Activated naive CD8-positive, alpha-beta T cell treated with anti-CD3 and anti-CD28 coated beads for 36 hours (primary cell): ENCODE results near the gene MYCBPAP. TPM values are rescaled to one million over a fixed set of nuclear protein-coding genes. Genes with fewer than 3 reads are reported as not detected.

Experiments used
- DNase-seq: peaks from one replicate; pipeline ENCODE4 v3.0.0; 2021
- H3K27ac Mint-ChIP-seq: one replicate; pipeline ENCODE4 v1.8.0; 2022; ENCODE audit warnings: mild to moderate bottlenecking, moderate library complexity, mixed read lengths
- H3K27me3 Mint-ChIP-seq: one replicate; pipeline ENCODE4 v1.8.0; 2022; ENCODE audit warnings: mild to moderate bottlenecking, mixed read lengths
- H3K36me3 Mint-ChIP-seq: one replicate; pipeline ENCODE4 v1.8.0; 2021; ENCODE audit warnings: mild to moderate bottlenecking, mixed read lengths
- H3K4me1 Mint-ChIP-seq: one replicate; pipeline ENCODE4 v1.8.0; 2021; ENCODE audit warnings: mixed read lengths
- H3K4me3 Mint-ChIP-seq: one replicate; pipeline ENCODE4 v1.8.0; 2022; ENCODE audit warnings: mild to moderate bottlenecking, moderate library complexity, mixed read lengths
- H3K9me3 Mint-ChIP-seq: one replicate; pipeline ENCODE4 v1.8.0; 2022; ENCODE audit warnings: mixed read lengths
- total RNA-seq, 2 experiments: library from RNA; stranded (reverse); gene quantifications; one replicate each; pipeline ENCODE4 v1.2.3, GENCODE V29; 2021

MYCBPAP gene, protein sequence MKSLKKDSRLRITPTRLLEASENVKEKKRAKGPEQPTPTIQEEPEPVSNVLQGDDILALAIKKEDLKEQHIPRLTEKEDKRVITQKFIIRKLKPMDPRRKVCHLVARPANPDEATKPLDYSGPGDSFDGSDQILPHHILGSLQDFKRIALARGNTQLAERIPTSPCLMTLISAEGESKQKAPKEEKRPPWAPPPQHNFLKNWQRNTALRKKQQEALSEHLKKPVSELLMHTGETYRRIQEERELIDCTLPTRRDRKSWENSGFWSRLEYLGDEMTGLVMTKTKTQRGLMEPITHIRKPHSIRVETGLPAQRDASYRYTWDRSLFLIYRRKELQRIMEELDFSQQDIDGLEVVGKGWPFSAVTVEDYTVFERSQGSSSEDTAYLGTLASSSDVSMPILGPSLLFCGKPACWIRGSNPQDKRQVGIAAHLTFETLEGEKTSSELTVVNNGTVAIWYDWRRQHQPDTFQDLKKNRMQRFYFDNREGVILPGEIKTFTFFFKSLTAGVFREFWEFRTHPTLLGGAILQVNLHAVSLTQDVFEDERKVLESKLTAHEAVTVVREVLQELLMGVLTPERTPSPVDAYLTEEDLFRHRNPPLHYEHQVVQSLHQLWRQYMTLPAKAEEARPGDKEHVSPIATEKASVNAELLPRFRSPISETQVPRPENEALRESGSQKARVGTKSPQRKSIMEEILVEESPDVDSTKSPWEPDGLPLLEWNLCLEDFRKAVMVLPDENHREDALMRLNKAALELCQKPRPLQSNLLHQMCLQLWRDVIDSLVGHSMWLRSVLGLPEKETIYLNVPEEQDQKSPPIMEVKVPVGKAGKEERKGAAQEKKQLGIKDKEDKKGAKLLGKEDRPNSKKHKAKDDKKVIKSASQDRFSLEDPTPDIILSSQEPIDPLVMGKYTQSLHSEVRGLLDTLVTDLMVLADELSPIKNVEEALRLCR
- 1 to 10 TPM in 1 of 2 experiments, under 1 TPM in 1; 0.56 to 1.1 TPM for total RNA-seq

DNA sequence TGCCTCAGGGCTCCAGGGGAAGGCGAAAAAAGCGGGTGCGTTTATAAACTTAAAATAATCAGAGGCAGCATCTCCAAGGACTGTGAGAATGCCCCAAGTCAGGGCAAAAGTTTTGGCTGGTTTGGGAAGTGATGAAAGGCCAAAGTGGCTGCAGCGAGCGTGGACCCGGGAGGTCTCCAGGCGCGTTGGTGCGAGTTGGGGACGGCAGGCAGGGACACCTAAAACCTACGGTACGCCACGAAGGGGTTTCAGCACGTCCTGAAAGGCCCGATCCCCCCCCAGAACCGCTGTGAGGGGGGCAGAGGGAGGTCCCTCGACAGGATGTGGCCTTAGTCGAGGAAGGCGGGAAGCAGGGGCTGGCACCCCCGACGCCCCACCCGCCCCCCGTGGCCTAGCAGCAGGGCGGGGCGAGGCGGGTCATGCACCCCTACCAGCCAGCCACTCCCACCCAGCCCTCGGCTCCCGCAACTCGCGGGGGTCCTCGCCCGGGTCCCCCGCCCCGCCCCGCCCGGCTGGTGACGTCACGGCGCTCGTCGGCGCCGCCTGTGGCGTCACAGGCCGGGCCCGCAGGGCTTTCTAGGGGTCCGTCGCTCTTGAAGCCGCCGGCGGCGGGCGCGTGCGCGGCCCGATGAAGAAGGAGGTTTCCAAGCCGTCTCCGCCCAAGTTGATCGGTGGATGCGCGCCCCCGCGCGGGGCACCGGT is at the start of gene MYCBPAP:
TSS of gene MYCBPAP (plus strand) at position 569 of the 702 bp plus-strand sequence. CDS start 236 bp downstream, outside the sequence.
- Mint-ChIP-seq H3K27ac (peak within 1 kb of the TSS; percentile 76), H3K36me3 (no peaks in the 10 kb centered on the region), H3K4me1 (peaks cover 35% of the 10 kb centered on the region), H3K9me3 (no peaks in the 10 kb centered on the region), H3K4me3 (peak within 1 kb of the TSS; percentile 85), H3K27me3 (no peaks in the 10 kb centered on the region)
- DNase-seq, result peak; percentile 83

DNA sequence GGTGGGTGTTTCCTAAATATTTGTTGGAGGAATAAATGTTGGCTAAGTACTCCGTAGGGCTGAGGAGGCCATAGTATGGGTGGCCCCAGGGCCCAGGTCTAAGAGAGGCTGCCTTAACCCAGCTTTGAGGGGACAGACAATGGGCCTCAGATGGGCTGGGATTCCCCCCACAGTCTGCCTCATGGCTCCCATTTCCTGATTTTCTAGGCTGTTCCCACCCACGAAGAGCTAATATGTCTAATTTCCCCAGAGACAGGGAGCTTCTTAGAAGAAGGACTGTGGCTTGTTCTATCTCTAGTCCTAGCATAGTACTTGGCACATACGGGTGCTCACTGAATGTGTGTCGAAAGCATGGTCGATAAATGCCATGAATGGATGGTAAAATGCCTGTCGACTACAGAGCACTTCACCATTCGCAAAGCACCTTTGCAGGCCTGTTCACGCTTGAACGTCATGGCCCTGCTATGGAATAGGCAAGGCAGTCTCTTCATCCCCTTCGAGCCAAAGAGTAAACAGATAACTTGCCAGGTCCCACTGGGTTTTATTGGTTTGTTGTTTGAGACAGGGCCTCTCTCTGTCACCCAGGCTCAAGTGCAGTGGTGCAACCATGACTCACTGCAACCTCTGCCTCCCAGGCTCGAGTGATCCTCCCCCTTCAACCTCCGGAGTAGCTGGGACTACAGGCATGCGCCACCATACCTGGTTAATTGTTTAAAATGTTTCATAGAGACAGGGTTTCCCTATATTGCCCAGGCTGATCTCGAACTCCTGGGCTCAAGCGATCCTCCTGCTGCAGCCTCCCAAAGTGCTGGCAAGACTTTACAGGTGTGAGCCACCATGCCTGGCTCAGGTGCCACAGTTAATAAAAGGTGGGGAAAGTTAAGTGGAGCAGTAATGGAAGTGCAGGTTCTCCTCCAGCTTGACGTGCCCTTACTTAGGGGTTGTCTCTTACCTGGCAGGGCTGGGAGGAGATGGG is 49.2 kb upstream of the MYCBPAP start:
- DNase-seq, result no peak
- Mint-ChIP-seq H3K4me3 (no peak overlapping the region), H3K4me1 (no peaks in the 10 kb centered on the region), H3K36me3 (no peaks in the 10 kb centered on the region), H3K9me3 (no peaks in the 10 kb centered on the region), H3K27ac (no peak overlapping the region), H3K27me3 (no peaks in the 10 kb centered on the region)

DNA sequence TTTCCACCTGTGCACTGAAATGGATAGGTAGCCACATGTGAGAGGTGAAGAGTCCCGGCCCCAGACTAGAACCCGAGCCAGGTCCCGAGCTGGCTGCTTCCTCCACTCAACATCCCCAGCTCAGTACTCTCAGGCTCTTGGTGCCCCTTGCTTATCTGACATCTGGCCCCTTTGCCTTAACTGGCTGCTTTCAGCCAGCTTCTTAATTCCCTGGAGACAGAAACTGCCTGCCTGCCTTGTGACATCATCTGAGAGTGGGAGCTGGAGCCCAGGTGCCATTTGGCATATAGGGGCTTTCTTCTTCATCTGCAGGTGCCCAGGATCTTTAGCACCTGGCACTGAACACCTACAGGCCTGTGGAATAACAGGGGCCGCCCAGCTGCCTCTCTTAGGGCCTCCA is 48.5 kb upstream of the MYCBPAP start:
- H3K36me3 Mint-ChIP-seq, result no peaks in the 10 kb centered on the region
- H3K27me3 Mint-ChIP-seq, result no peaks in the 10 kb centered on the region
- H3K4me1 Mint-ChIP-seq, result no peaks in the 10 kb centered on the region
- DNase-seq, result no peak
- no peaks in the 10 kb centered on the region for H3K9me3 Mint-ChIP-seq
- H3K27ac Mint-ChIP-seq, result no peak overlapping the region
- no peak overlapping the region for H3K4me3 Mint-ChIP-seq

DNA sequence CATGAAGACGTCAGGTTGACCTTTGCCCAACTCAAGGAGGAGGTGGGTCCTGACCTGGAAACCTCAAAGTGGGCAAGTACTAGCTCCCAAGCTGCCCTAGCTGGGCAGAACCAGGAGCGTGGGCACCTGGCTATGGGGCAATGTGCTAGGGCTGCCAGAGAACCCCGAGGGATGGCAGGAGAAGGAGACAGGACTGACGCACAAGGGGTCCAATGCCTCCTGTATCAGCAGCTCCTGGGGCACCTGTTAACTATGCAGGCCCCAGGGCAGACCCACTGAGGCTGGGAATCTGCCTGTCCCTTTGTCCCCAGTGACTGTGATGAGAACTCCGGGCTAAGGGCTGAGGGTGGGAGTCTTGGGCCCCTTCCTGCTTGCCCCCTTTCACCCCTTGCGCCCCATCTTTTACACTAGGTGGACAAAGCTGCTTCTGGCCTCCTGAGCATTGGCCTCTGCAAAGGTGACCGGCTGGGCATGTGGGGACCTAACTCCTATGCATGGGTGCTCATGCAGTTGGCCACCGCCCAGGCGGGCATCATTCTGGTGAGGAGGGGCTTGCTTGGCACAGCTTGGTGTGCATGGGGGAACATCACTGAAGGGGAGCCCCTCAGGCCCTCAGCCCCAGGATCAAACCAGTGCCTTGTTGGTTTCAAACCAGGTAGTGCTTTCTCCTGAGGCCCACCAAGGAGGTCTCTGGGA is 47.3 kb upstream of the MYCBPAP start:
- H3K36me3 Mint-ChIP-seq, result no peaks in the 10 kb centered on the region
- H3K27me3 Mint-ChIP-seq, result no peaks in the 10 kb centered on the region
- H3K4me3 Mint-ChIP-seq, result no peak overlapping the region
- DNase-seq, result no peak
- H3K27ac Mint-ChIP-seq, result no peak overlapping the region
- H3K4me1 Mint-ChIP-seq, result no peaks in the 10 kb centered on the region
- H3K9me3 Mint-ChIP-seq, result no peaks in the 10 kb centered on the region

DNA sequence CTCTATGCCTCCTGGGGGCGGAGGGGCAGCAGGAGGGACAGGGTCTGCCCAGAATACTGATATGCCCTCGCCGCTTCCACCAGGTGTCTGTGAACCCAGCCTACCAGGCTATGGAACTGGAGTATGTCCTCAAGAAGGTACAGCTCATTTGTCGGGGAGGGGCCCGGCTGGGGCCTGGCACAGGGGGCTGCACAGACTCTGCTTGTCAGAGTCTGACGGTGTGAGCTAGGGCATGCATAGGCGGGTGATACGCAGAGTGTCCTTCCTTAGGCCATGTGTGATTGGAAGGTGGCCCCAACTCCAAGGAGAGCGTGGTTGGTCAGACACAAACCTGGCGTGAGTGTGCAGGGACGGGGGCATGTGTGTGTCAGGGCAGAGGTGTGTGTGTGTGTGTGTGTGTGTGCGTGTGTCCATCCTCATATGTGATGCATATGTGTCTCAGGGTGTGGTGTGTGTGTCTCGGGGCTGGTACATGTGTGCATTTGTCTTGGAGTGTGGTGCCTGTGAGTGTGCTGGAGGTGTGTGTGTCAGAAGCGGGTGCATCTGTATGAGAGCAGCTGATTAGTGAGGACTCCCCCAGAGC is 46.6 kb upstream of the MYCBPAP start:
- Mint-ChIP-seq H3K36me3 (no peaks in the 10 kb centered on the region), H3K9me3 (no peaks in the 10 kb centered on the region), H3K4me3 (no peak overlapping the region), H3K27me3 (no peaks in the 10 kb centered on the region), H3K27ac (no peak overlapping the region), H3K4me1 (no peaks in the 10 kb centered on the region)
- no peak for DNase-seq

DNA sequence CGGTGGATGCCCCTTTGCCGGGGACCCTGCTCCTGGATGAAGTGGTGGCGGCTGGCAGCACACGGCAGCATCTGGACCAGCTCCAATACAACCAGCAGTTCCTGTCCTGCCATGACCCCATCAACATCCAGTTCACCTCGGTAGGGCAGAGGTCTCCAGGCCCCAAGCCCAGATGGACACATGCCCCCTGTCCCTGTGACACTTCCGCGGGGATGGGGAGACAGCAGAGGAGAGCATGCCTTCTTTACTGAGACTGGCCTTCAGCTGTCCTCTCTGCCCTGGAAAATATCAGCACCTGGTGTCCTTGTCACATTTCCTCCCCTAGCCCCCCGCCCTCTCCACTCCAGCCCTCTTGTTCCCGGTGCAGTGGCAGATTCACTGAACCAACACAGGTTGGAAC is 45.8 kb upstream of the MYCBPAP start:
- H3K36me3 Mint-ChIP-seq, result no peaks in the 10 kb centered on the region
- H3K27ac Mint-ChIP-seq, result no peak overlapping the region
- no peaks in the 10 kb centered on the region for H3K9me3 Mint-ChIP-seq
- no peak for DNase-seq
- no peaks in the 10 kb centered on the region for H3K4me1 Mint-ChIP-seq
- peaks cover 4% of the 10 kb centered on the region for H3K27me3 Mint-ChIP-seq
- H3K4me3 Mint-ChIP-seq, result no peak overlapping the region

DNA sequence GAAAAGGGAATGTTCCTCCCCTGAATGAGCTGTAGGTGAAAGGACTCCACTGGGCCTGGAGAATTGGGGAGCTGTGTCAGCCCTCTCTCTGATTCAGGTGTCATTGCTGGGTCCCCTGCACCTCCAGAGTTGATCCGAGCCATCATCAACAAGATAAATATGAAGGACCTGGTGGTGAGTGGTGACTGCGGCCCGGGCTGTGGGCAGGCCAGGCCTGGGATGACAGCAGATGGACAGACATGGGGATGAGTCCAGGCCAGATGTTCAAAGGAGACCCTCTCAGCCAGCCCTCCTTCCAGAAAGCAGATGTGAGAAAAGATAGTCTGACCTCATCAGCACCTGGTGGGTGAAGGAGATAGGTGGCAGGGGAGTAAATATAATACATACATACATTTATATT is 44.1 kb upstream of the MYCBPAP start:
- DNase-seq, result no peak
- H3K4me1 Mint-ChIP-seq, result no peaks in the 10 kb centered on the region
- no peak overlapping the region for H3K27ac Mint-ChIP-seq
- no peak overlapping the region for H3K4me3 Mint-ChIP-seq
- peaks cover 15% of the 10 kb centered on the region for H3K27me3 Mint-ChIP-seq
- H3K36me3 Mint-ChIP-seq, result no peaks in the 10 kb centered on the region
- H3K9me3 Mint-ChIP-seq, result no peaks in the 10 kb centered on the region

DNA sequence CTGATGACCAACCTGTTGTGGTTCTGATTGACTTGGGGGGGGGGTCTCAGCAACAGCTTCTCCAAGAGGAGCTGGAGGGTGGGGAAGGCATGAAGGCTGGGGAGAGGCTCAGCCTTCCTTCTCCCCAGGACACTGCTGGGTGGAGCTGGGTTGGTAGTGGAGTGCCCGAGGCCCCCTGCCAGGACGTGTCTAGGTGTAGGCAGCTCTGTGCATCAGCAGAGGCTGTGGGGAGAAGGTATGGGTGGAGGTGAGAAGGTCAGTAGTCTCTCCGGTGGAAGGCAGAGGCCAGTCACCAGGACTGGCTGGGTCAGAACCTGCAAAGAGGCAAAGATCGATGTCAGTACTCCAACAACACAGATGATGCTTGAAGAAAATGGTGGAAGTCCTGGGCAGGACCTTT is 43.5 kb upstream of the MYCBPAP start:
- H3K9me3 Mint-ChIP-seq, result no peaks in the 10 kb centered on the region
- H3K27me3 Mint-ChIP-seq, result peaks cover 21% of the 10 kb centered on the region
- no peak overlapping the region for H3K27ac Mint-ChIP-seq
- no peaks in the 10 kb centered on the region for H3K36me3 Mint-ChIP-seq
- H3K4me1 Mint-ChIP-seq, result no peaks in the 10 kb centered on the region
- no peak for DNase-seq
- H3K4me3 Mint-ChIP-seq, result no peak overlapping the region

DNA sequence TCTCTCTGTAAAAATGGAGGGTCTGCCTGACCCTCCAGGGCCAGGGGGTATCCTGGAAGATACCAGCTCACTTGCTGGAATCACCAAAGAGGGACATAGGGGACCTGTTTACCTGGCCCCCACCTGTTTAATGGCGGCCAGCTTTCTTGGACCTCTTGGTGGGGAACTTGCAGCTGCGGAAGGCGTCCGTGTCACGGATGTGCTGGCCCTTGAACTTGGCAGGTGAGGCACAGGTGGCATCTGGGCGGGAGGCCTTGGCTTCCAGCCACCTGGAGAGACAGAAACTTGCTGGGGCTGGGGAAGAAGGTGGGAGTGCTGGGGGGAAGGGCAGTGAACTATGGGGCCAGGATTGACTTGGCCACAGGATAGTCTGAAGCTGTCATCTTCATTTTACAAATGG is 43.1 kb upstream of the MYCBPAP start:
- no peak overlapping the region for H3K4me3 Mint-ChIP-seq
- no peaks in the 10 kb centered on the region for H3K4me1 Mint-ChIP-seq
- H3K27me3 Mint-ChIP-seq, result peaks cover 25% of the 10 kb centered on the region
- no peaks in the 10 kb centered on the region for H3K9me3 Mint-ChIP-seq
- H3K36me3 Mint-ChIP-seq, result no peaks in the 10 kb centered on the region
- DNase-seq, result no peak
- no peak overlapping the region for H3K27ac Mint-ChIP-seq

DNA sequence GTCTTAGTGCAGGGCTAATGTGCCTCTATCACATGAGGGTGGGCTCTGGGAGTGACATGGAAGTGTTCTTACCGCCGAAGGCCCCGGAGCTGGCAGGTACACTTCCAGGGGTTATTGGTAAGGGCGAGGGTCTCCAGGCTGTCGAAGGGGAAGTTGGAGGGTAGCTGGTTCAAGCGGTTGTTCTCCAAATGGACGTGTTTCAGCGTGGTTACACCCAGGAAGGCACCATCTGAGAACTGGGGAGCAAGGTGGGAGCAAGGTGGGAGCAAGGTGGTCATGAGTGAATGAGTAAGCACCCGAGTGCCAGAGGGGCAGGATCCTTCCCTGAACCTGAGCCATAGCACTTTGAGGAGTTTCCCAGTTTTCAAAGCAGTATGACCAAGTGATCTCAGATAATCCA is 42.6 kb upstream of the MYCBPAP start:
- no peak for DNase-seq
- Mint-ChIP-seq H3K9me3 (no peaks in the 10 kb centered on the region), H3K4me3 (no peak overlapping the region), H3K27ac (no peak overlapping the region), H3K4me1 (peaks cover 1% of the 10 kb centered on the region), H3K36me3 (no peaks in the 10 kb centered on the region), H3K27me3 (peaks cover 30% of the 10 kb centered on the region)

DNA sequence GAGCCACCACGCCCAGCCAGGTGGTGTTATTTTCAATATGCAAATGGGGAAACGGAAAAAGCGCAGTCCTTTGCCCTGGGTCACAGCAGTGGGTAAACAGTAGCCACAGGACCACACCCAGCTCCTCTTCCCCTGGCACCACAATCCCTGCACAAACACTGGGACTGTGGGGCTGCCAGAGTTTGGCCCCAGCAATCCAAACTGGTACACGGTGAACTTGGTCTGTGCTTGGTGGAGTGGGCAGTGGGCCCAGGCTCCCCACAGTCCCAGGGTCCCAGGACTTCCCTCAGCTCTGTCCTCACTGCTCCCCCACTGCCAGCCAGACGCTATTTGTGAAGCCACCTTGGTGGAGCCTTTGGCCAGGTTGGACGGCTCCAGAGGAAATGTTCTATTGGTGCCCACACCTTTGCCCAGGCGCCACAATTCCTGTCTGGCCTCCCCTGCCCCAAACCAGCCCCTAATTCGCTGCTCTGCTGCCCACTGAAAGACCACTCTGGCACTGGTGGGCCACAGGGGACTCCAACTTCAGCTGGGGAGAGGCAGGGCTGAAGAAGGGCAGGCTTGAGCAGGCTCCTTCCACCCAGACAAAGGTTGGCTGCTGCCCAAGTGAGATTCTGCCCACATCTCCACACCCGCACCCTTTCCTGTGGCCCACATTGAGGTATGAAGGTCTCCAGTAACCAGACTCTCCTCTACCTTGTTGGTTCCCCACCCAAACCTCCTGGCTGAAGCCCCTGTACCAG is 41.7 kb upstream of the MYCBPAP start:
- Mint-ChIP-seq H3K27me3 (peaks cover 34% of the 10 kb centered on the region), H3K9me3 (no peaks in the 10 kb centered on the region), H3K27ac (no peak overlapping the region), H3K4me1 (peaks cover 7% of the 10 kb centered on the region), H3K4me3 (no peak overlapping the region), H3K36me3 (no peaks in the 10 kb centered on the region)
- no peak for DNase-seq

DNA sequence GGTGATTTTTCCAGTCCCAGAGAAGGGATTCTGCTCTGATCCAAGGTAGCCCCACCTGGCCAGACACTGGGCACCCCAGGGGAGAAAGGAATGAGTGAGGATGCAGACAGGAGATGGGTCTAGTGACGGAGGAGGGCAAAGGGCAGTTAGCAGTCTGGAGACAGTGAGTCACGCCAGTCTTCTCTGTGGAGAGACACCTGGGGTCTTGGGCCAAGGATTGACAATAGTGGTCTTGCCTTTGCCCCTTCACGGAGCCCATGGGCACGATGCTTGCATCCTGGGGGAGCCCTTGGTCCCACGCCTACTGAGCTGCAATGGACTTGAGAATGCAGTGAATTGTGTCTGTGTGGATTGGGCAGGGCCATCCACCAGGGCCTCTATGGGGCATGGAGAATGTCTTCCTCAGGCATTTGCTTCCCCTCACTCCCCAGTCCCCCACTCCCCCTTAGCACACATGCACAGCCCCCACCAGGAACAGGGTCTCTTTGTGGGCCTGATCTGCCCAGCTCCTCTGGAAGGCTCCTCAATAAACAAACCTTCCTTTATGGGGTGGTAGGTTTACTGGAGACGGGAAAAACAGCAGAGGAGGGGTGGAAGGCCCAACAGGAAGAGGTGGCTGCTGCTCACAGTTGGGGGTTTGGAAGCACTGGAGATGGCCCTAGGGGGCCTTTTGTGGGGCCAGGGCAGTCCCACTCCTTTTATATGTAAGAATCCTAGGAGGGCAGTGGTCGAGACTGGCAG is 41.0 kb upstream of the MYCBPAP start:
- H3K4me3 Mint-ChIP-seq, result no peak overlapping the region
- H3K4me1 Mint-ChIP-seq, result peaks cover 7% of the 10 kb centered on the region
- no peaks in the 10 kb centered on the region for H3K36me3 Mint-ChIP-seq
- no peaks in the 10 kb centered on the region for H3K9me3 Mint-ChIP-seq
- no peak overlapping the region for H3K27ac Mint-ChIP-seq
- no peak for DNase-seq
- H3K27me3 Mint-ChIP-seq, result peaks cover 34% of the 10 kb centered on the region
